Gastroesophageal sphincter (tissue), 3 donors: Measurements from ENCODE around the gene TMEM176B.

Experiments
- CTCF ChIP-seq, 4 experiments: fragments of 200-600 bp in 2 of 4; fragments of 450-650 bp in 2 of 4; sonication (generic) in 1 of 4; IDR thresholded peaks; one replicate each; pipeline ENCODE4 v1.5.1; 2017 to 2019; ENCODE audit warnings: antibody characterized with exemption in 4 of 4, mild to moderate bottlenecking in 2 of 4, moderate library complexity in 2 of 4
- EP300 ChIP-seq: sonication (generic); formaldehyde crosslinking; IDR thresholded peaks from one replicate; pipeline ENCODE4 v1.6.1; 2017; ENCODE audit warnings: antibody characterized with exemption, mild to moderate bottlenecking

GRCh38 chr7:150805864-150806263 lies 5.7 kb upstream of the TMEM176B start:
- no peak for TF ChIP-seq EP300
- no peak for TF ChIP-seq CTCF (IDR thresholded peaks at IDR 0.05)
